H9 (cell line): ENCODE results near the gene CUL2. TPM values are rescaled to one million over a fixed set of nuclear protein-coding genes. Genes with fewer than 3 reads are reported as not detected.

Source experiments
- DNase-seq: peaks from one replicate; pipeline ENCODE4 v3.0.0-alpha.2; 2017
- H2AFZ ChIP-seq: one replicate; pipeline ENCODE4 v1.6.1; 2013; ENCODE audit warnings: mild to moderate bottlenecking, low read length, control low read depth, moderate library complexity
- H2AK5ac ChIP-seq: 2 replicates; pipeline ENCODE4 v1.6.1; 2013; ENCODE audit warnings: low read length, control low read depth, mixed read lengths; ENCODE audit not compliant: insufficient read length
- H2BK120ac ChIP-seq: one replicate; pipeline ENCODE4 v1.6.1; 2013; ENCODE audit warnings: low read depth, mild to moderate bottlenecking, low read length, control low read depth, inconsistent platforms; ENCODE audit not compliant: poor library complexity, severe bottlenecking
- H2BK12ac ChIP-seq: 2 replicates; pipeline ENCODE4 v1.6.1; 2013; ENCODE audit warnings: low read length, control low read depth, mixed read lengths, low read depth; ENCODE audit not compliant: insufficient read length
- H2BK15ac ChIP-seq: 2 replicates; pipeline ENCODE4 v1.6.1; 2013; ENCODE audit warnings: low read depth, low read length, control low read depth
- H2BK20ac ChIP-seq: one replicate; pipeline ENCODE4 v1.6.1; 2013; ENCODE audit warnings: low read depth, mild to moderate bottlenecking, low read length, control low read depth, inconsistent platforms; ENCODE audit not compliant: poor library complexity, severe bottlenecking
- H2BK5ac ChIP-seq: 2 replicates; pipeline ENCODE4 v1.6.1; 2013; ENCODE audit warnings: low read length, control low read depth, mixed read lengths; ENCODE audit not compliant: insufficient read length
- H3K14ac ChIP-seq: 2 replicates; pipeline ENCODE4 v1.6.1; 2013; ENCODE audit warnings: low read length, control low read depth; ENCODE audit not compliant: insufficient read depth
- H3K18ac ChIP-seq: 2 replicates; pipeline ENCODE4 v1.6.1; 2013; ENCODE audit warnings: low read depth, mild to moderate bottlenecking, mixed read lengths, low read length, control low read depth; ENCODE audit not compliant: insufficient read length
- H3K23ac ChIP-seq: 2 replicates; pipeline ENCODE4 v1.6.1; 2013; ENCODE audit warnings: low read length, control low read depth, mixed read lengths, low read depth; ENCODE audit not compliant: insufficient read length
- H3K23me2 ChIP-seq: 2 replicates; pipeline ENCODE4 v1.6.1; 2013; ENCODE audit warnings: low read depth, mild to moderate bottlenecking, mixed read lengths, low read length, control low read depth; ENCODE audit not compliant: insufficient read length, poor library complexity, severe bottlenecking
- H3K27ac ChIP-seq: 2 replicates; pipeline ENCODE4 v1.5.1; 2013; ENCODE audit warnings: low read length, control low read depth, mixed read lengths, low read depth; ENCODE audit not compliant: insufficient read length
- H3K27me3 ChIP-seq: 2 replicates; pipeline ENCODE4 v1.6.1; 2013; ENCODE audit warnings: low read length, control low read depth, inconsistent platforms; ENCODE audit not compliant: insufficient read depth
- H3K4ac ChIP-seq: 2 replicates; pipeline ENCODE4 v1.6.1; 2013; ENCODE audit warnings: low read depth, mild to moderate bottlenecking, control low read depth, inconsistent platforms, low read length, moderate library complexity
- H3K4me1 ChIP-seq: 2 replicates; pipeline ENCODE4 v1.6.1; 2013; ENCODE audit warnings: low read length, control low read depth, inconsistent platforms; ENCODE audit not compliant: insufficient read depth
- H3K4me2 ChIP-seq: 2 replicates; pipeline ENCODE4 v1.6.1; 2013; ENCODE audit warnings: low read length, control low read depth, mixed read lengths; ENCODE audit not compliant: insufficient read length, insufficient read depth
- H3K56ac ChIP-seq: 2 replicates; pipeline ENCODE4 v1.6.1; 2013; ENCODE audit warnings: low read depth, mild to moderate bottlenecking, mixed read lengths, low read length, control low read depth; ENCODE audit not compliant: insufficient read length
- H3K79me1 ChIP-seq: 2 replicates; pipeline ENCODE4 v1.6.1; 2013; ENCODE audit warnings: low read depth, mild to moderate bottlenecking, moderate library complexity, low read length, control low read depth, inconsistent platforms; ENCODE audit not compliant: insufficient read depth, poor library complexity, severe bottlenecking
- H3K79me2 ChIP-seq: 2 replicates; pipeline ENCODE4 v1.6.1; 2013; ENCODE audit warnings: low read length, control low read depth, inconsistent platforms; ENCODE audit not compliant: insufficient read depth
- H3K9ac ChIP-seq: 2 replicates; pipeline ENCODE4 v1.6.1; 2013; ENCODE audit warnings: low read length, control low read depth, mixed read lengths; ENCODE audit not compliant: insufficient read length; ENCODE audit errors: extremely low read depth
- H3K9me3 ChIP-seq: one replicate; pipeline ENCODE4 v1.6.1; 2013; ENCODE audit warnings: low read depth, low read length, inconsistent platforms; ENCODE audit not compliant: control insufficient read depth
- H3T11ph ChIP-seq: one replicate; pipeline ENCODE4 v1.6.1; 2013; ENCODE audit warnings: mild to moderate bottlenecking, low read length, control low read depth, inconsistent platforms
- H4K20me1 ChIP-seq: one replicate; pipeline ENCODE4 v1.6.1; 2013; ENCODE audit not compliant: control insufficient read depth, insufficient read length, insufficient read depth
- H4K5ac ChIP-seq: 2 replicates; pipeline ENCODE4 v1.6.1; 2013; ENCODE audit warnings: low read depth, mild to moderate bottlenecking, mixed read lengths, low read length, control low read depth; ENCODE audit not compliant: insufficient read length
- H4K8ac ChIP-seq: replicated peaks from 2 replicates; pipeline ENCODE4 v1.6.1; 2013; ENCODE audit warnings: low read length, control low read depth, mixed read lengths, low read depth; ENCODE audit not compliant: insufficient read length
- H4K91ac ChIP-seq: 2 replicates; pipeline ENCODE4 v1.6.1; 2013; ENCODE audit warnings: low read depth, mild to moderate bottlenecking, moderate library complexity, mixed read lengths, low read length, control low read depth; ENCODE audit not compliant: insufficient read length
- H3K27ac Mint-ChIP-seq, 3 experiments: 2 replicates in 2 of 3; 3 replicates in 1 of 3; pipeline ENCODE4 v1.8.0; 2020 to 2021; ENCODE audit warnings: mixed read lengths in 3 of 3, mild to moderate bottlenecking in 1 of 3, moderate library complexity in 1 of 3
- H3K27me3 Mint-ChIP-seq: 2 replicates; pipeline ENCODE4 v1.8.0; 2021; ENCODE audit warnings: low read depth, mild to moderate bottlenecking, moderate library complexity, mixed read lengths
- H3K36me3 Mint-ChIP-seq, 3 experiments: 2 replicates in 2 of 3; 3 replicates in 1 of 3; pipeline ENCODE4 v1.8.0; 2020 to 2021; ENCODE audit warnings: low read depth in 3 of 3, mixed read lengths in 3 of 3; ENCODE audit not compliant: insufficient read depth in 1 of 3
- H3K4me1 Mint-ChIP-seq, 2 experiments: 2 replicates each; pipeline ENCODE4 v1.8.0; 2020; ENCODE audit warnings: mixed read lengths in 2 of 2
- H3K4me3 Mint-ChIP-seq, 2 experiments: 2 replicates in 1 of 2; 3 replicates in 1 of 2; pipeline ENCODE4 v1.8.0; 2020 to 2021; ENCODE audit warnings: mild to moderate bottlenecking in 2 of 2, mixed read lengths in 2 of 2, moderate library complexity in 1 of 2
- H3K9me3 Mint-ChIP-seq, 2 experiments: 2 replicates in 1 of 2; 3 replicates in 1 of 2; pipeline ENCODE4 v1.8.0; 2020; ENCODE audit warnings: mild to moderate bottlenecking in 2 of 2, mixed read lengths in 2 of 2, moderate library complexity in 1 of 2
- WGBS: extraction: QIAGEN DNeasy Blood & Tissue Kit; methylation state at CpG from one replicate; pipeline ENCODE4 v1.1.7; 2013; ENCODE audit warnings: missing lambda C conversion rate, low lambda C conversion rate, mixed read lengths; ENCODE audit not compliant: insufficient read length; ENCODE audit errors: extremely low coverage; 5-methylcytosine and 5-hydroxymethylcytosine counted together
- total RNA-seq: library from RNA; stranded (reverse); gene quantifications from 2 replicates; pipeline ENCODE4 v1.2.1, GENCODE V29; 2021
- TF ChIP-seq, protein P1 (sequence below): fragments of 200-600 bp; sonication (generic); conservative IDR thresholded peaks from 3 replicates; pipeline ENCODE4 v1.8.0; 2021; ENCODE audit warnings: antibody characterized with exemption, mild to moderate bottlenecking

CUL2 gene
- total RNA-seq, 1 experiment from 2014 or later, result 43.3 TPM

GRCh38 chr10:34988397-34989067 is 101.6 kb downstream of the CUL2 start:
- no CpG with 5 or more reads among the region's 8 CpGs for WGBS
- no peak overlapping the region for H3K4me3 Mint-ChIP-seq

More at GRCh38 chr10:34988397-34989067, 101.6 kb downstream of the CUL2 start:
- H2BK12ac ChIP-seq, result no peak overlapping the region
- no peak overlapping the region for H3K4me2 ChIP-seq
- H3K4me1 ChIP-seq, result no peaks in the 10 kb centered on the region
- no peak overlapping the region for H4K91ac ChIP-seq
- H4K20me1 ChIP-seq, result no peaks in the 10 kb centered on the region
- no peak overlapping the region for H4K5ac ChIP-seq
- no peak overlapping the region for H3K56ac ChIP-seq
- no peak overlapping the region for H2AFZ ChIP-seq
- no peaks in the 10 kb centered on the region for H3K79me1 ChIP-seq
- no peak overlapping the region for H2BK120ac ChIP-seq
- H2BK20ac ChIP-seq, result no peak overlapping the region
- peaks cover 11 to 13% of the 10 kb centered on the region in 2 experiments for H3K9me3 Mint-ChIP-seq
- H3K27me3 Mint-ChIP-seq, result no peaks in the 10 kb centered on the region
- H3K79me2 ChIP-seq, result no peaks in the 10 kb centered on the region
- DNase-seq, result no peak
- no peak overlapping the region for H3K4ac ChIP-seq
- peaks cover 0 to 7% (median 2%) of the 10 kb centered on the region in 3 experiments; a peak in 5 of 7 replicates for H3K36me3 Mint-ChIP-seq
- H2BK5ac ChIP-seq, result no peak overlapping the region
- H2AK5ac ChIP-seq, result no peak overlapping the region
- no peaks in the 10 kb centered on the region for H3K27me3 ChIP-seq
- H4K8ac ChIP-seq, result no peak overlapping the region
- H3K14ac ChIP-seq, result no peak overlapping the region
- no peak overlapping the region for H3T11ph ChIP-seq
- no peaks in the 10 kb centered on the region for H3K23me2 ChIP-seq
- no peak overlapping the region for H3K23ac ChIP-seq
- H3K4me1 Mint-ChIP-seq, result peaks cover 5 to 7% of the 10 kb centered on the region in 2 experiments
- TF ChIP-seq, protein P1, sequence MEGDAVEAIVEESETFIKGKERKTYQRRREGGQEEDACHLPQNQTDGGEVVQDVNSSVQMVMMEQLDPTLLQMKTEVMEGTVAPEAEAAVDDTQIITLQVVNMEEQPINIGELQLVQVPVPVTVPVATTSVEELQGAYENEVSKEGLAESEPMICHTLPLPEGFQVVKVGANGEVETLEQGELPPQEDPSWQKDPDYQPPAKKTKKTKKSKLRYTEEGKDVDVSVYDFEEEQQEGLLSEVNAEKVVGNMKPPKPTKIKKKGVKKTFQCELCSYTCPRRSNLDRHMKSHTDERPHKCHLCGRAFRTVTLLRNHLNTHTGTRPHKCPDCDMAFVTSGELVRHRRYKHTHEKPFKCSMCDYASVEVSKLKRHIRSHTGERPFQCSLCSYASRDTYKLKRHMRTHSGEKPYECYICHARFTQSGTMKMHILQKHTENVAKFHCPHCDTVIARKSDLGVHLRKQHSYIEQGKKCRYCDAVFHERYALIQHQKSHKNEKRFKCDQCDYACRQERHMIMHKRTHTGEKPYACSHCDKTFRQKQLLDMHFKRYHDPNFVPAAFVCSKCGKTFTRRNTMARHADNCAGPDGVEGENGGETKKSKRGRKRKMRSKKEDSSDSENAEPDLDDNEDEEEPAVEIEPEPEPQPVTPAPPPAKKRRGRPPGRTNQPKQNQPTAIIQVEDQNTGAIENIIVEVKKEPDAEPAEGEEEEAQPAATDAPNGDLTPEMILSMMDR, result no peak
- H3K9me3 ChIP-seq, result no peaks in the 10 kb centered on the region
- H3K27ac Mint-ChIP-seq, result peak overlapping the region in 1 of 3 experiments; percentile 15; a peak in 1 of 7 replicates
- H3K27ac ChIP-seq, result no peak overlapping the region
- no peak overlapping the region for H3K9ac ChIP-seq
- no peak overlapping the region for H3K18ac ChIP-seq
- no peak overlapping the region for H2BK15ac ChIP-seq
